Placental epithelial cell (primary cell): ENCODE results near the gene DDX60. TPM values are rescaled to one million over a fixed set of nuclear protein-coding genes. Genes with fewer than 3 reads are reported as not detected.

ENCODE experiments used
- total RNA-seq: library from RNA; depleted of rRNA; stranded (reverse); fragments of >200 nt; gene quantifications from 2 replicates; pipeline ENCODE4 v1.2.3, GENCODE V29; 2012

Gene DDX60
- 2.1 and 5.9 TPM in 2 replicates for total RNA-seq

GRCh38 chr4:168318266-168318895 lies at the start of gene DDX60:
DDX60 (minus strand) TSS chr4:168318752; CDS start chr4:168311259, 7,493 bp downstream.

Other genes starting within 250 kb of the DDX60 start
- gene ANXA10, start 226.2 kb downstream of the DDX60 start, total RNA-seq = not detected in 2 replicates
- gene DDX60L, start 161.7 kb upstream of the DDX60 start, total RNA-seq = 21.2 and 21.6 TPM in 2 replicates
- 89.1 and 130 TPM in 2 replicates for gene PALLD, start 178.3 kb upstream of the DDX60 start, total RNA-seq